Muscle layer of duodenum (tissue), 2 donors: ENCODE measurements around the gene LSMEM2.
"Not testable (repeated sequence)": the region's sequence is repeated elsewhere in the genome, so short reads cannot be mapped to it uniquely, and the experiment has no call there.

Experiments used
- H3K27ac ChIP-seq: one replicate; pipeline ENCODE4 v1.7.0; 2013; ENCODE audit warnings: mild to moderate bottlenecking, low read length
- H3K27me3 ChIP-seq: one replicate; pipeline ENCODE4 v1.7.0; 2013; ENCODE audit warnings: low read depth, mild to moderate bottlenecking, control low read depth, low read length
- H3K36me3 ChIP-seq, 2 donors: one replicate each; pipeline ENCODE4 v1.7.0; 2013; ENCODE audit warnings: low read length in 2 of 2, control low read depth in 1 of 2, mild to moderate bottlenecking in 1 of 2; ENCODE audit not compliant: insufficient read depth in 2 of 2, control insufficient read depth in 1 of 2
- H3K4me1 ChIP-seq, 2 donors: one replicate each; pipeline ENCODE4 v1.7.0; 2013; ENCODE audit warnings: low read length in 2 of 2, mild to moderate bottlenecking in 2 of 2, control low read depth in 1 of 2, moderate library complexity in 1 of 2; ENCODE audit not compliant: insufficient read depth in 2 of 2, control insufficient read depth in 1 of 2
- H3K4me3 ChIP-seq, 2 donors: one replicate each; pipeline ENCODE4 v1.7.0; 2013; ENCODE audit warnings: low read length in 2 of 2, low read depth in 1 of 2, mild to moderate bottlenecking in 1 of 2
- H3K9me3 ChIP-seq, 2 donors: one replicate each; pipeline ENCODE4 v1.7.0; 2013; ENCODE audit warnings: low read length in 2 of 2, control low read depth in 1 of 2, mild to moderate bottlenecking in 1 of 2; ENCODE audit not compliant: control insufficient read depth in 1 of 2
- donor health status: healthy.

LSMEM2 gene

GRCh38 chr3:50303013-50303815 is 24.3 kb downstream of the LSMEM2 start, which contains the start of gene HYAL1:
Gene HYAL1 (minus strand): TSS chr3:50303574. CDS start chr3:50302956, 618 bp downstream.
- H3K4me1 ChIP-seq = peaks cover 16 to 22% of the 10 kb centered on the region in 2 donors
- H3K36me3 ChIP-seq = no peaks in the 10 kb centered on the region
- H3K9me3 ChIP-seq = no peaks in the 10 kb centered on the region
- H3K27ac ChIP-seq = peak within 1 kb of the TSS; percentile 56
- H3K27me3 ChIP-seq = no peaks in the 10 kb centered on the region
- H3K4me3 ChIP-seq = peak within 1 kb of the TSS in 1 of 2 donors; percentile 16

DNA sequence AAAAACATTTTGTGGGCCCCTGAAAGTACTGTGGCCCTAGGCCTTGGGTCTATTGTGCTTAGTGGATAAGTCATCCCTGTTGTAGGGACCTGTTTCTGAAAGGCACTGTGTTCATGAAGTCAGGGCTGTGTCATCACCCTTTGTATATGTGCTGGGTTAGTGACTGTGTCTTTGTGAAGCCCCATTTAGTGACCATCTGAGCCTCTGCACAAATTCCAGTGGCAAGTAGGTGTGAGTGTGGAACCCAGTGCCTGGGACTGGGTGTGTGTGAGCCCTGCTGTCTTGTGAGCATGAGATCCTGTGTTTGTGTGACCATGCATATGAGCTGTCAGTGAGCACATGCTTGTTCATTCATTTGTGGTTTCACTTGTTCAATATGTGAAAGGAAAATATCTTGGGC is 25.7 kb downstream of the LSMEM2 start:
- Histone ChIP-seq H3K27ac (no peak overlapping the region), H3K9me3 (no peaks in the 10 kb centered on the region), H3K36me3 (no peaks in the 10 kb centered on the region), H3K27me3 (no peaks in the 10 kb centered on the region), H3K4me1 (peaks cover 11 to 16% of the 10 kb centered on the region in 2 donors), H3K4me3 (no peak overlapping the region)

DNA sequence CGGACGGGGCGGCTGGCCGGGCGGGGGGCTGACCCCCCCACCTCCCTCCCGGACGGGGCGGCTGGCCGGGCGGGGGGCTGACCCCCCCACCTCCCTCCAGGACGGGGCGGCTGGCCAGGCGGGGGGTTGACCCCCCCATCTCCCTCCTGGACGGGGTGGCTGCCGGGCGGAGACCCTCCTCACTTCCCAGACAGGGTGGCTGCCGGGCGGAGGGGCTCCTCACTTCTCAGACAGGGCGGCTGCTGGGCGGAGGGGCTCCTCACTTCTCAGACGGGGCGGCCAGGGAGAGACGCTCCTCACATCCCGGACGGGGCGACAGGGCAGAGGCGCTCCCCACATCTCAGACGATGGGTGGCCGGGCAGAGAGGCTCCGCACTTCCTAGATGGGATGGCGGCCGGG is 33.2 kb downstream of the LSMEM2 start:
- not testable (repeated sequence) for H3K9me3 ChIP-seq, H3K4me3 ChIP-seq, H3K4me1 ChIP-seq, H3K27me3 ChIP-seq, H3K27ac ChIP-seq, H3K36me3 ChIP-seq

DNA sequence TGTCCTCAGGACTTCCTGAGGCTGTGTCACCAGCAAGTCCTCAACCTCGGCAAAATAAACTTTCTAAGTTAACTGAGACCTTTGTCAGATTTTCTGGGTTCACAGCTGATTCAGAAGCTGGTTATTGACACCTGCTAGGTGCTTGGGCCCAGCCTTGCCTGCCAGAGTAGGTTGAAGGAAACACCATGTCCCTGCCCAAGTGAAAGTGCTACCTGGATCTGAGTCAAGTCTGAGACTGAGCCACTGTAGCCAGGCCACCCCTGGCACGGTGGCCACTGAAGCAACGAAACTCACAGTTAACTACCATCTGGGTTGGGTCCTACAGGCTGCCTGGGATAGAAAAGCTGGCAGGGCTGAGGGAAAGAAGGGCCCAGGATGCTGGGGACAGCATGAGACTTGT is 35.5 kb downstream of the LSMEM2 start:
- Histone ChIP-seq H3K4me3 (no peak overlapping the region), H3K4me1 (peaks cover 12 to 23% of the 10 kb centered on the region in 2 donors), H3K9me3 (no peaks in the 10 kb centered on the region), H3K27ac (no peak overlapping the region), H3K27me3 (no peaks in the 10 kb centered on the region), H3K36me3 (peaks cover 13 to 14% of the 10 kb centered on the region in 2 donors)

DNA sequence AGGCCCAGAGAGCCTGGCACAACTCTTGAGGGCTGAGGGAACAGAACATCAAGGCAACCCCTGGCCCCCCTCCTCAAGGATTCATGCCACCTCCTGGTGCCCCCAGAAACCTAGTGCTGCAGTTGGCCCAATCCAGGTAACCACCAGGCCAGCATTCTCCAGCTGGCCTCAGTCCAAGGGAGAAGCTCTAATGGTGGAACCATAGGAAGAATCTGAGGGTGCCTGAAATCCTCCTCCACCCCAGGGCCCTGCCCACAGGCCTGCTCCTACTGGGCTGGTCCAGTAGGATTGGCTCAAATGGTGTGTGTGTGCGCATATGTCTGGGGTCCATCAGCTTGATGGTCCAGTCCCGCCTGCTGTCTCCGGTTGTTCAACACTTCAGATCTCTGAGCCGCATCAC is 35.9 kb downstream of the LSMEM2 start:
- no peaks in the 10 kb centered on the region for H3K9me3 ChIP-seq
- no peaks in the 10 kb centered on the region for H3K27me3 ChIP-seq
- H3K27ac ChIP-seq = no peak overlapping the region
- peaks cover 14 to 15% of the 10 kb centered on the region in 2 donors for H3K36me3 ChIP-seq
- no peak overlapping the region for H3K4me3 ChIP-seq
- H3K4me1 ChIP-seq = peaks cover 12 to 28% of the 10 kb centered on the region in 2 donors

GRCh38 chr3:50316657-50317242 is 37.9 kb downstream of the LSMEM2 start:
- Histone ChIP-seq H3K27ac (peak overlapping the region; percentile 67), H3K27me3 (no peaks in the 10 kb centered on the region), H3K4me1 (peaks cover 19 to 37% of the 10 kb centered on the region in 2 donors), H3K36me3 (peaks cover 14 to 17% of the 10 kb centered on the region in 2 donors), H3K9me3 (no peaks in the 10 kb centered on the region), H3K4me3 (no peak overlapping the region)

DNA sequence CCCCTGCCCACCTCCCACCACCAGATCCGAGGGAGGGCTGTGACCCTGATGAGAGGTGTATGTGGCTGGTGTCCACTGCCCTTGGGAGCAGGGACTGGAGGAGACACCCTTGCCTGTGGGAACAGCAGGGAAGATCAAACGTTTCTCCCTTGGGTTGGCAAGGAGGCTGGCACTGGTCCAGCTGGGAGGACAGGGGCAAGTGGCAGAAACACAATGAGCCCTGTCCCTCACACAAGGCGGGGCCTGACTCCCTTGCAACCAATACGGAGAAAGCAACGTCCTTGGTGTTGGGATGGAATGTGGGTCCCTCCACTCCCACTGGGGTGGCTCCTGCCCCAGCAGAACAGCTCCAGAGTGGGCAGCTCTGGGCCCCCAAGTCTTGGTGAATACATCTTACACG is 38.4 kb downstream of the LSMEM2 start:
- Histone ChIP-seq H3K4me1 (peaks cover 19 to 43% of the 10 kb centered on the region in 2 donors), H3K27me3 (no peaks in the 10 kb centered on the region), H3K27ac (peak overlapping the region; percentile 67), H3K36me3 (peaks cover 14 to 17% of the 10 kb centered on the region in 2 donors), H3K4me3 (no peak overlapping the region), H3K9me3 (no peaks in the 10 kb centered on the region)

DNA sequence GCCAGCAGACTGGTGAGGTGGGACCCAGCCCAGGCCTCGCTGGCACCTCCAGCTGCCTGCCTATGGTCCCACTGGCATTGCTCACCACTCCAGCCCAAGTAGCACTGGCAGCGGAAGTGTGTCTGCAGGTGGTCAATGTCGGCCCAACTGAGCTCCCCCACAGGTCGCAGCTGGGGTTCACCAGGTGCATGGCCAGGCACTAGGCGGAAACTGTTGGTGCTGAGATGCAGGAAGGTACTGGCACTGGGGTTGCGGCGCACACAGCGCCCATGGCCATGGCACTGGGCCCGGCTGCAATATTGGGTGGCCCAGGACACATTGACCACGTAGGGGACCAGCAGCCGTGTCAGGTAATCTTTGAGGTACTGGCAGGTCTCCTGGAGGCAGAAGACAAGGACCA is 39.3 kb downstream of the LSMEM2 start:
- Histone ChIP-seq H3K27me3 (no peaks in the 10 kb centered on the region), H3K36me3 (peaks cover 14 to 17% of the 10 kb centered on the region in 2 donors), H3K9me3 (no peaks in the 10 kb centered on the region), H3K4me1 (peaks cover 19 to 50% of the 10 kb centered on the region in 2 donors), H3K27ac (no peak overlapping the region), H3K4me3 (peak overlapping the region; percentile 30 to 87)

- peak overlapping the region; percentile 30 to 87 for H3K4me3 ChIP-seq
- no peaks in the 10 kb centered on the region for H3K9me3 ChIP-seq
- H3K27ac ChIP-seq = no peak overlapping the region
- H3K4me1 ChIP-seq = peaks cover 19 to 51% of the 10 kb centered on the region in 2 donors
- peaks cover 14 to 17% of the 10 kb centered on the region in 2 donors for H3K36me3 ChIP-seq
- no peaks in the 10 kb centered on the region for H3K27me3 ChIP-seq
These were observed 39.7 kb downstream of the LSMEM2 start for GRCh38 chr3:50318615-50319014.

DNA sequence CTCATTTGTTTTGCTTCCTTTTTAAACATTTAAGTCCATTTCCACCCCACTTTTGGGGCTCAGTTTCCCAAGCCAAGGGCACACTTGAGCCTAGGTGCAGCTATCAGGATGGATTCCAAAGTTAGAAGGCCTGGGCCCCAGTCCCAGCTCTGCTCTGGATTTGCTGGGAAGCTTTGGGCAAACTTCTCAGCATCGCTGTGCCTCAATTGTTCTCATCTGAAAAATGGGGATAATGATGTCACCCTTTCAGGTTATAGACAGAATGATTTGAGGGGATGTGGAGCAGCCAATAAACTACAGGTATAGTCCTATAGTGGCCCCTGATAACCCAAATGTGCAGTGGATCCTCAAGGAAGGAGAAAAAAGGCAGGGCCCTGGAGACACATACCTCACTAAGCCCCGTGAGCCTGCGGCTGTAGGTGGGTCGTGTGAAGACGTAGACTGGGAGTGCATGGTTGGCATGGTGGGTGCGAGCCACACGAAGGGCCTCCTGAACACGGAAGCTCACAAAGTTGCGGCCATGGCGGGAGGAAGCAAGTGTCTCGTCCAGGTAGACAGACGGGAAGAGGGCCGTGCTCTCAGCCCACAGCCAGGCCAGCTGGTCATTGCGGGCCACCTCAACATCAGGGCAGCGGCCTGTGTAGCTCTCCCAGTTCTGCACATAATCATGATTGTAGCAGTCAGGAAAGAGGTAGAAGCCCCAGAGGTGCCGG is 40.5 kb downstream of the LSMEM2 start:
- Histone ChIP-seq H3K36me3 (peaks cover 14 to 17% of the 10 kb centered on the region in 2 donors), H3K4me3 (peak overlapping the region; percentile 30 to 87), H3K27me3 (no peaks in the 10 kb centered on the region), H3K4me1 (peaks cover 21 to 58% of the 10 kb centered on the region in 2 donors), H3K27ac (no peak overlapping the region), H3K9me3 (no peaks in the 10 kb centered on the region)
